HUES6 (cell line): ENCODE measurements around the gene PTPN14.

Experiments used
- H3K27ac ChIP-seq: 2 replicates; pipeline ENCODE4 v1.7.0; 2013; ENCODE audit warnings: low read depth, mild to moderate bottlenecking, low read length, inconsistent platforms
- H3K27me3 ChIP-seq: 2 replicates; pipeline ENCODE4 v1.6.1; 2013; ENCODE audit warnings: low read length; ENCODE audit not compliant: control insufficient read depth, insufficient read depth
- H3K36me3 ChIP-seq: 2 replicates; pipeline ENCODE4 v1.6.1; 2013; ENCODE audit warnings: low read length; ENCODE audit not compliant: control insufficient read depth, insufficient read depth
- H3K4me1 ChIP-seq: 2 replicates; pipeline ENCODE4 v1.6.1; 2013; ENCODE audit warnings: low read length; ENCODE audit not compliant: control insufficient read depth, insufficient read depth
- H3K4me3 ChIP-seq: 2 replicates; pipeline ENCODE4 v1.5.1; 2013; ENCODE audit warnings: low read depth, low read length
- H3K9ac ChIP-seq: one replicate; pipeline ENCODE4 v1.6.1; 2013; ENCODE audit warnings: mild to moderate bottlenecking, low read length
- H3K9me3 ChIP-seq: 2 replicates; pipeline ENCODE4 v1.6.1; 2013; ENCODE audit warnings: low read depth, low read length; ENCODE audit not compliant: control insufficient read depth, insufficient read depth

The PTPN14 gene

GRCh38 chr1:214389734-214390133 lies 161.7 kb downstream of the PTPN14 start:
- Histone ChIP-seq H3K9ac (no peak overlapping the region), H3K27me3 (no peaks in the 10 kb centered on the region), H3K4me3 (no peak overlapping the region), H3K36me3 (peaks cover 67% of the 10 kb centered on the region), H3K4me1 (peaks cover 5% of the 10 kb centered on the region; the same call in 1 of the 2 replicates), H3K9me3 (no peaks in the 10 kb centered on the region), H3K27ac (no peak overlapping the region)

GRCh38 chr1:214386747-214387146 lies 164.7 kb downstream of the PTPN14 start:
- Histone ChIP-seq H3K36me3 (peaks cover 67% of the 10 kb centered on the region), H3K27me3 (no peaks in the 10 kb centered on the region), H3K9me3 (no peaks in the 10 kb centered on the region), H3K9ac (no peak overlapping the region), H3K4me3 (no peak overlapping the region), H3K27ac (no peak overlapping the region), H3K4me1 (peaks cover 5% of the 10 kb centered on the region; the same call in 1 of the 2 replicates)

GRCh38 chr1:214386333-214386732 lies 165.1 kb downstream of the PTPN14 start:
- no peaks in the 10 kb centered on the region for H3K27me3 ChIP-seq
- H3K9me3 ChIP-seq = no peaks in the 10 kb centered on the region
- no peak overlapping the region for H3K9ac ChIP-seq
- H3K36me3 ChIP-seq = peaks cover 69% of the 10 kb centered on the region
- no peak overlapping the region for H3K27ac ChIP-seq
- peaks cover 7% of the 10 kb centered on the region for H3K4me1 ChIP-seq
- H3K4me3 ChIP-seq = no peak overlapping the region

- Histone ChIP-seq H3K4me3 (no peak overlapping the region), H3K27me3 (no peaks in the 10 kb centered on the region), H3K4me1 (peaks cover 13% of the 10 kb centered on the region), H3K9ac (no peak overlapping the region), H3K36me3 (peaks cover 67% of the 10 kb centered on the region), H3K27ac (no peak overlapping the region), H3K9me3 (no peaks in the 10 kb centered on the region)
These were observed 166.0 kb downstream of the PTPN14 start for GRCh38 chr1:214385428-214385827.

GRCh38 chr1:214384373-214385079 lies 166.9 kb downstream of the PTPN14 start:
- no peaks in the 10 kb centered on the region for H3K9me3 ChIP-seq
- H3K4me3 ChIP-seq = no peak overlapping the region
- peaks cover 20% of the 10 kb centered on the region for H3K4me1 ChIP-seq
- H3K27ac ChIP-seq = no peak overlapping the region
- no peak overlapping the region for H3K9ac ChIP-seq
- H3K27me3 ChIP-seq = no peaks in the 10 kb centered on the region
- peaks cover 66% of the 10 kb centered on the region for H3K36me3 ChIP-seq

GRCh38 chr1:214383381-214384372 lies 167.7 kb downstream of the PTPN14 start:
- H3K27me3 ChIP-seq = no peaks in the 10 kb centered on the region
- H3K9ac ChIP-seq = no peak overlapping the region
- H3K9me3 ChIP-seq = no peaks in the 10 kb centered on the region
- no peak overlapping the region for H3K27ac ChIP-seq
- H3K4me3 ChIP-seq = no peak overlapping the region
- peaks cover 28% of the 10 kb centered on the region for H3K4me1 ChIP-seq
- H3K36me3 ChIP-seq = peaks cover 71% of the 10 kb centered on the region

GRCh38 chr1:214380986-214381695 lies 170.3 kb downstream of the PTPN14 start:
- Histone ChIP-seq H3K4me1 (peaks cover 39% of the 10 kb centered on the region), H3K9me3 (no peaks in the 10 kb centered on the region), H3K36me3 (peaks cover 79% of the 10 kb centered on the region), H3K4me3 (no peak overlapping the region), H3K27ac (peak overlapping the region; percentile 83), H3K27me3 (no peaks in the 10 kb centered on the region), H3K9ac (no peak overlapping the region)

- Histone ChIP-seq H3K27me3 (no peaks in the 10 kb centered on the region), H3K4me3 (no peak overlapping the region), H3K9ac (peak overlapping the region; percentile 33), H3K4me1 (peaks cover 39% of the 10 kb centered on the region), H3K36me3 (peaks cover 76% of the 10 kb centered on the region), H3K9me3 (no peaks in the 10 kb centered on the region), H3K27ac (peak overlapping the region; percentile 91)
These were observed 171.0 kb downstream of the PTPN14 start for GRCh38 chr1:214380396-214380795.

- H3K4me1 ChIP-seq = peaks cover 39% of the 10 kb centered on the region
- no peak overlapping the region for H3K4me3 ChIP-seq
- peak overlapping the region; percentile 44 for H3K9ac ChIP-seq
- peaks cover 73% of the 10 kb centered on the region for H3K36me3 ChIP-seq
- no peaks in the 10 kb centered on the region for H3K9me3 ChIP-seq
- H3K27ac ChIP-seq = peak overlapping the region; percentile 91
- no peaks in the 10 kb centered on the region for H3K27me3 ChIP-seq
These were observed 172.0 kb downstream of the PTPN14 start for GRCh38 chr1:214379236-214379970.

- H3K27ac ChIP-seq = peak overlapping the region; percentile 91; the same call in 1 of the 2 replicates
- peaks cover 39% of the 10 kb centered on the region for H3K4me1 ChIP-seq
- H3K36me3 ChIP-seq = peaks cover 72% of the 10 kb centered on the region
- H3K27me3 ChIP-seq = no peaks in the 10 kb centered on the region
- no peaks in the 10 kb centered on the region for H3K9me3 ChIP-seq
- no peak overlapping the region for H3K4me3 ChIP-seq
- H3K9ac ChIP-seq = peak overlapping the region; percentile 44
These were observed 172.9 kb downstream of the PTPN14 start for GRCh38 chr1:214378492-214378891.
